ENCODE measurements around the gene SEC24D. TPM values are rescaled to one million over a fixed set of nuclear protein-coding genes. Genes with fewer than 3 reads are reported as not detected.

The SEC24D gene
- total RNA-seq, 1 experiment from 2014 or later = 63.1 TPM

DNA sequence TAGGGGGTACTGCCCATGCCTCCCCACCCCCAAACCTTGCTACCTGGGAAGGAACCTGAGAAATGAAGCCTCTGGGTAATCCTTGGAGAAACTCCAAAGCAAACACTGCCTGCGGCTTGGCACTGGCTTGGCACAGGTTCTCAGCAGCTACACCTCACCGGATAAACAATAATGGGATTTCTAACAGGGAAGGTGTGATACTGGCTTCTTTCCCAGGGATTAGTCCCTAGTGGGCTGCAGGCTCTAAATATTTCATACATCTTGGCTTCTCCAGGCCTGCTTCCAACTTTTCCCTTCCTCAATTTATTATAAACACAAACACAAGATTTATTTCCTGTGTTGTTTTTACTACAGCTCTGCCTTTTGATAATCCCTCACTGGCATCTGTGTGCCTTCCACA is 12.5 kb downstream of the SEC24D start (continued):
- TF ChIP-seq, protein P1, sequence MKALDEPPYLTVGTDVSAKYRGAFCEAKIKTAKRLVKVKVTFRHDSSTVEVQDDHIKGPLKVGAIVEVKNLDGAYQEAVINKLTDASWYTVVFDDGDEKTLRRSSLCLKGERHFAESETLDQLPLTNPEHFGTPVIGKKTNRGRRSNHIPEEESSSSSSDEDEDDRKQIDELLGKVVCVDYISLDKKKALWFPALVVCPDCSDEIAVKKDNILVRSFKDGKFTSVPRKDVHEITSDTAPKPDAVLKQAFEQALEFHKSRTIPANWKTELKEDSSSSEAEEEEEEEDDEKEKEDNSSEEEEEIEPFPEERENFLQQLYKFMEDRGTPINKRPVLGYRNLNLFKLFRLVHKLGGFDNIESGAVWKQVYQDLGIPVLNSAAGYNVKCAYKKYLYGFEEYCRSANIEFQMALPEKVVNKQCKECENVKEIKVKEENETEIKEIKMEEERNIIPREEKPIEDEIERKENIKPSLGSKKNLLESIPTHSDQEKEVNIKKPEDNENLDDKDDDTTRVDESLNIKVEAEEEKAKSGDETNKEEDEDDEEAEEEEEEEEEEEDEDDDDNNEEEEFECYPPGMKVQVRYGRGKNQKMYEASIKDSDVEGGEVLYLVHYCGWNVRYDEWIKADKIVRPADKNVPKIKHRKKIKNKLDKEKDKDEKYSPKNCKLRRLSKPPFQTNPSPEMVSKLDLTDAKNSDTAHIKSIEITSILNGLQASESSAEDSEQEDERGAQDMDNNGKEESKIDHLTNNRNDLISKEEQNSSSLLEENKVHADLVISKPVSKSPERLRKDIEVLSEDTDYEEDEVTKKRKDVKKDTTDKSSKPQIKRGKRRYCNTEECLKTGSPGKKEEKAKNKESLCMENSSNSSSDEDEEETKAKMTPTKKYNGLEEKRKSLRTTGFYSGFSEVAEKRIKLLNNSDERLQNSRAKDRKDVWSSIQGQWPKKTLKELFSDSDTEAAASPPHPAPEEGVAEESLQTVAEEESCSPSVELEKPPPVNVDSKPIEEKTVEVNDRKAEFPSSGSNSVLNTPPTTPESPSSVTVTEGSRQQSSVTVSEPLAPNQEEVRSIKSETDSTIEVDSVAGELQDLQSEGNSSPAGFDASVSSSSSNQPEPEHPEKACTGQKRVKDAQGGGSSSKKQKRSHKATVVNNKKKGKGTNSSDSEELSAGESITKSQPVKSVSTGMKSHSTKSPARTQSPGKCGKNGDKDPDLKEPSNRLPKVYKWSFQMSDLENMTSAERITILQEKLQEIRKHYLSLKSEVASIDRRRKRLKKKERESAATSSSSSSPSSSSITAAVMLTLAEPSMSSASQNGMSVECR (CRISPR knock-in tag; IDR thresholded peaks at IDR 0.05; ENCODE audit: borderline replicate concordance) = no peak
- TF ChIP-seq ZNF416 (CRISPR knock-in tag; IDR thresholded peaks at IDR 0.05) (no peak), FOXK1 (CRISPR knock-in tag; IDR thresholded peaks at IDR 0.05) (no peak)

DNA sequence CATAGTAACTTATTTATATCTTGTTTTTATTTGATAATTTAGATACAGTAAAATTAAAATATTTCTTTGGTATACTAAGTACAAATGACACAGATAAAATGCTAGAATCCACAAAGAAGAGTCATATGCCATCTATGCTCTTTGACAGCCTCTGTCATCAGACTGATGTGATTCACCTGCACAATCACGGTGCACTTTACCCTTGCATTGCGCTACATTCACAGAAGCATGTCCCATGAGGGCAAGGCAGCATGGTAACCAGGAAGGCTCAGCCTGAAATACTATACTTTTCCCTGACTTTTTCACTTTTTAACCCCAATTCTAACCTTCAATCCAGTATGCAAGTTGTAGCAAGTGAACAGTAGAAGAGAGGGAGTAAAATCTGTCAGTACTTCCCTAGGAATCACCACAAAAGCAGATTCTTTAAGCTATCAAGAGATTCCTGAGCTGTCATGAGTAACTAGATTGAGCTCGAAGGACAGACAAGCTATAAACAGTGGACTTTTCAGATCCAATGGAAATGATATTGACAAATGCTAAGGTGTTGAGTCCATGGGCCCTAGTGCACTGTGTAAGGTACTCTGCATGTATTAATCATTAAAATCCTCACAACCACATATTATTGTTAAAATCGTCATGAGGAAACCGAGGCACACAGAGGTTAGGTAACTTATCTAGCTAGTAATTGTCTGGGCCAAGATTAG is 14.2 kb downstream of the SEC24D start:
- H3K27ac Mint-ChIP-seq = no peak overlapping the region
- POLR2A ChIA-PET = no interaction called here
- no peak for TF ChIP-seq ZNF121 (CRISPR knock-in tag; IDR thresholded peaks at IDR 0.05)
- TF ChIP-seq, protein P2, sequence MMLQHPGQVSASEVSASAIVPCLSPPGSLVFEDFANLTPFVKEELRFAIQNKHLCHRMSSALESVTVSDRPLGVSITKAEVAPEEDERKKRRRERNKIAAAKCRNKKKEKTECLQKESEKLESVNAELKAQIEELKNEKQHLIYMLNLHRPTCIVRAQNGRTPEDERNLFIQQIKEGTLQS (CRISPR knock-in tag; conservative IDR thresholded peaks at IDR 0.05) = no peak
- TF ChIP-seq NR2C2 (CRISPR knock-in tag; IDR thresholded peaks at IDR 0.05) = no peak
- TF ChIP-seq, protein P3, sequence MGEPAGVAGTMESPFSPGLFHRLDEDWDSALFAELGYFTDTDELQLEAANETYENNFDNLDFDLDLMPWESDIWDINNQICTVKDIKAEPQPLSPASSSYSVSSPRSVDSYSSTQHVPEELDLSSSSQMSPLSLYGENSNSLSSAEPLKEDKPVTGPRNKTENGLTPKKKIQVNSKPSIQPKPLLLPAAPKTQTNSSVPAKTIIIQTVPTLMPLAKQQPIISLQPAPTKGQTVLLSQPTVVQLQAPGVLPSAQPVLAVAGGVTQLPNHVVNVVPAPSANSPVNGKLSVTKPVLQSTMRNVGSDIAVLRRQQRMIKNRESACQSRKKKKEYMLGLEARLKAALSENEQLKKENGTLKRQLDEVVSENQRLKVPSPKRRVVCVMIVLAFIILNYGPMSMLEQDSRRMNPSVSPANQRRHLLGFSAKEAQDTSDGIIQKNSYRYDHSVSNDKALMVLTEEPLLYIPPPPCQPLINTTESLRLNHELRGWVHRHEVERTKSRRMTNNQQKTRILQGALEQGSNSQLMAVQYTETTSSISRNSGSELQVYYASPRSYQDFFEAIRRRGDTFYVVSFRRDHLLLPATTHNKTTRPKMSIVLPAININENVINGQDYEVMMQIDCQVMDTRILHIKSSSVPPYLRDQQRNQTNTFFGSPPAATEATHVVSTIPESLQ (CRISPR knock-in tag; IDR thresholded peaks at IDR 0.05) = no peak
- TF ChIP-seq, protein P4, sequence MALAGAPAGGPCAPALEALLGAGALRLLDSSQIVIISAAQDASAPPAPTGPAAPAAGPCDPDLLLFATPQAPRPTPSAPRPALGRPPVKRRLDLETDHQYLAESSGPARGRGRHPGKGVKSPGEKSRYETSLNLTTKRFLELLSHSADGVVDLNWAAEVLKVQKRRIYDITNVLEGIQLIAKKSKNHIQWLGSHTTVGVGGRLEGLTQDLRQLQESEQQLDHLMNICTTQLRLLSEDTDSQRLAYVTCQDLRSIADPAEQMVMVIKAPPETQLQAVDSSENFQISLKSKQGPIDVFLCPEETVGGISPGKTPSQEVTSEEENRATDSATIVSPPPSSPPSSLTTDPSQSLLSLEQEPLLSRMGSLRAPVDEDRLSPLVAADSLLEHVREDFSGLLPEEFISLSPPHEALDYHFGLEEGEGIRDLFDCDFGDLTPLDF (CRISPR knock-in tag; IDR thresholded peaks at IDR 0.05) = no peak
- TF ChIP-seq, protein P5, sequence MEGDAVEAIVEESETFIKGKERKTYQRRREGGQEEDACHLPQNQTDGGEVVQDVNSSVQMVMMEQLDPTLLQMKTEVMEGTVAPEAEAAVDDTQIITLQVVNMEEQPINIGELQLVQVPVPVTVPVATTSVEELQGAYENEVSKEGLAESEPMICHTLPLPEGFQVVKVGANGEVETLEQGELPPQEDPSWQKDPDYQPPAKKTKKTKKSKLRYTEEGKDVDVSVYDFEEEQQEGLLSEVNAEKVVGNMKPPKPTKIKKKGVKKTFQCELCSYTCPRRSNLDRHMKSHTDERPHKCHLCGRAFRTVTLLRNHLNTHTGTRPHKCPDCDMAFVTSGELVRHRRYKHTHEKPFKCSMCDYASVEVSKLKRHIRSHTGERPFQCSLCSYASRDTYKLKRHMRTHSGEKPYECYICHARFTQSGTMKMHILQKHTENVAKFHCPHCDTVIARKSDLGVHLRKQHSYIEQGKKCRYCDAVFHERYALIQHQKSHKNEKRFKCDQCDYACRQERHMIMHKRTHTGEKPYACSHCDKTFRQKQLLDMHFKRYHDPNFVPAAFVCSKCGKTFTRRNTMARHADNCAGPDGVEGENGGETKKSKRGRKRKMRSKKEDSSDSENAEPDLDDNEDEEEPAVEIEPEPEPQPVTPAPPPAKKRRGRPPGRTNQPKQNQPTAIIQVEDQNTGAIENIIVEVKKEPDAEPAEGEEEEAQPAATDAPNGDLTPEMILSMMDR (IDR thresholded peaks at IDR 0.05) = no peak
- TF ChIP-seq, protein P6, sequence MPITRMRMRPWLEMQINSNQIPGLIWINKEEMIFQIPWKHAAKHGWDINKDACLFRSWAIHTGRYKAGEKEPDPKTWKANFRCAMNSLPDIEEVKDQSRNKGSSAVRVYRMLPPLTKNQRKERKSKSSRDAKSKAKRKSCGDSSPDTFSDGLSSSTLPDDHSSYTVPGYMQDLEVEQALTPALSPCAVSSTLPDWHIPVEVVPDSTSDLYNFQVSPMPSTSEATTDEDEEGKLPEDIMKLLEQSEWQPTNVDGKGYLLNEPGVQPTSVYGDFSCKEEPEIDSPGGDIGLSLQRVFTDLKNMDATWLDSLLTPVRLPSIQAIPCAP (CRISPR knock-in tag; IDR thresholded peaks at IDR 0.05) = no peak
- TF ChIP-seq, protein P7, sequence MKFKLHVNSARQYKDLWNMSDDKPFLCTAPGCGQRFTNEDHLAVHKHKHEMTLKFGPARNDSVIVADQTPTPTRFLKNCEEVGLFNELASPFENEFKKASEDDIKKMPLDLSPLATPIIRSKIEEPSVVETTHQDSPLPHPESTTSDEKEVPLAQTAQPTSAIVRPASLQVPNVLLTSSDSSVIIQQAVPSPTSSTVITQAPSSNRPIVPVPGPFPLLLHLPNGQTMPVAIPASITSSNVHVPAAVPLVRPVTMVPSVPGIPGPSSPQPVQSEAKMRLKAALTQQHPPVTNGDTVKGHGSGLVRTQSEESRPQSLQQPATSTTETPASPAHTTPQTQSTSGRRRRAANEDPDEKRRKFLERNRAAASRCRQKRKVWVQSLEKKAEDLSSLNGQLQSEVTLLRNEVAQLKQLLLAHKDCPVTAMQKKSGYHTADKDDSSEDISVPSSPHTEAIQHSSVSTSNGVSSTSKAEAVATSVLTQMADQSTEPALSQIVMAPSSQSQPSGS (CRISPR knock-in tag; IDR thresholded peaks at IDR 0.05; ENCODE audit: borderline replicate concordance, low read depth) = no peak
- TF ChIP-seq PRRX2 (CRISPR knock-in tag; IDR thresholded peaks at IDR 0.05) = no peak
- TF ChIP-seq ZNF671 (CRISPR knock-in tag; IDR thresholded peaks at IDR 0.05) = no peak
- TF ChIP-seq KAT7 (CRISPR knock-in tag; IDR thresholded peaks at IDR 0.05; ENCODE audit: borderline replicate concordance) = no peak
- TF ChIP-seq ETV6 (CRISPR knock-in tag; IDR thresholded peaks at IDR 0.05) = no peak
- no peak for TF ChIP-seq JUN (CRISPR knock-in tag; IDR thresholded peaks at IDR 0.05)
- TF ChIP-seq, protein P8, sequence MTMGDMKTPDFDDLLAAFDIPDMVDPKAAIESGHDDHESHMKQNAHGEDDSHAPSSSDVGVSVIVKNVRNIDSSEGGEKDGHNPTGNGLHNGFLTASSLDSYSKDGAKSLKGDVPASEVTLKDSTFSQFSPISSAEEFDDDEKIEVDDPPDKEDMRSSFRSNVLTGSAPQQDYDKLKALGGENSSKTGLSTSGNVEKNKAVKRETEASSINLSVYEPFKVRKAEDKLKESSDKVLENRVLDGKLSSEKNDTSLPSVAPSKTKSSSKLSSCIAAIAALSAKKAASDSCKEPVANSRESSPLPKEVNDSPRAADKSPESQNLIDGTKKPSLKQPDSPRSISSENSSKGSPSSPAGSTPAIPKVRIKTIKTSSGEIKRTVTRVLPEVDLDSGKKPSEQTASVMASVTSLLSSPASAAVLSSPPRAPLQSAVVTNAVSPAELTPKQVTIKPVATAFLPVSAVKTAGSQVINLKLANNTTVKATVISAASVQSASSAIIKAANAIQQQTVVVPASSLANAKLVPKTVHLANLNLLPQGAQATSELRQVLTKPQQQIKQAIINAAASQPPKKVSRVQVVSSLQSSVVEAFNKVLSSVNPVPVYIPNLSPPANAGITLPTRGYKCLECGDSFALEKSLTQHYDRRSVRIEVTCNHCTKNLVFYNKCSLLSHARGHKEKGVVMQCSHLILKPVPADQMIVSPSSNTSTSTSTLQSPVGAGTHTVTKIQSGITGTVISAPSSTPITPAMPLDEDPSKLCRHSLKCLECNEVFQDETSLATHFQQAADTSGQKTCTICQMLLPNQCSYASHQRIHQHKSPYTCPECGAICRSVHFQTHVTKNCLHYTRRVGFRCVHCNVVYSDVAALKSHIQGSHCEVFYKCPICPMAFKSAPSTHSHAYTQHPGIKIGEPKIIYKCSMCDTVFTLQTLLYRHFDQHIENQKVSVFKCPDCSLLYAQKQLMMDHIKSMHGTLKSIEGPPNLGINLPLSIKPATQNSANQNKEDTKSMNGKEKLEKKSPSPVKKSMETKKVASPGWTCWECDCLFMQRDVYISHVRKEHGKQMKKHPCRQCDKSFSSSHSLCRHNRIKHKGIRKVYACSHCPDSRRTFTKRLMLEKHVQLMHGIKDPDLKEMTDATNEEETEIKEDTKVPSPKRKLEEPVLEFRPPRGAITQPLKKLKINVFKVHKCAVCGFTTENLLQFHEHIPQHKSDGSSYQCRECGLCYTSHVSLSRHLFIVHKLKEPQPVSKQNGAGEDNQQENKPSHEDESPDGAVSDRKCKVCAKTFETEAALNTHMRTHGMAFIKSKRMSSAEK (CRISPR knock-in tag; IDR thresholded peaks at IDR 0.05; ENCODE audit: borderline replicate concordance) = no peak
- no peak for TF ChIP-seq NR1H2 (CRISPR knock-in tag; IDR thresholded peaks at IDR 0.05)
- no peak for TF ChIP-seq ELF4 (CRISPR knock-in tag; IDR thresholded peaks at IDR 0.05; ENCODE audit: low read depth)
- TF ChIP-seq FOXK1 (CRISPR knock-in tag; IDR thresholded peaks at IDR 0.05) = no peak

More for the DNA sequence above, 14.2 kb downstream of the SEC24D start:
- Mint-ChIP-seq H3K4me3 (no peak overlapping the region), H3K4me1 (peaks cover 12% of the 10 kb centered on the region), H3K9me3 (no peaks in the 10 kb centered on the region), H3K27me3 (ENCODE audit: low read depth) (no peaks in the 10 kb centered on the region), H3K36me3 (peaks cover 30% of the 10 kb centered on the region)
- CTCF ChIA-PET = no interaction called here
- DNase-seq (ENCODE audit: low spot score) = no peak
- no peak for ATAC-seq
